Esophagus squamous epithelium (tissue), 5 donors: ENCODE data around the gene STEAP3. TPM values are rescaled to one million over a fixed set of nuclear protein-coding genes. Genes with fewer than 3 reads are reported as not detected.

Experiments used
- DNase-seq: peaks from one replicate; lab custom pipeline; 2025; lab: John Stamatoyannopoulos, UW
- H3K27ac ChIP-seq, 4 donors: fragments of 200-600 bp; sonication (generic); one replicate each; pipeline ENCODE4 v1.5.1; 2016 to 2019; ENCODE audit warnings: mild to moderate bottlenecking in 1 of 4
- H3K27me3 ChIP-seq, 4 donors: fragments of 200-600 bp; sonication (generic); 1 replicate in 3 of 4; 2 replicates in 1 of 4; pipeline versions ENCODE4 v1.5.1 to v1.6.0; 2017 to 2021; ENCODE audit warnings: antibody characterized with exemption in 1 of 4
- H3K36me3 ChIP-seq, 3 donors: fragments of 200-600 bp; sonication (generic); one replicate each; pipeline ENCODE4 v1.5.1; 2016 to 2019
- H3K4me1 ChIP-seq, 3 donors: fragments of 200-600 bp; sonication (generic); one replicate each; pipeline ENCODE4 v1.5.1; 2017 to 2019
- H3K4me3 ChIP-seq, 4 donors: fragments of 200-600 bp; sonication (generic); 1 replicate in 3 of 4; 2 replicates in 1 of 4; pipeline ENCODE4 v1.5.1; 2016 to 2019; ENCODE audit warnings: mild to moderate bottlenecking in 2 of 4, moderate library complexity in 1 of 4
- H3K9me3 ChIP-seq, 3 donors: fragments of 200-600 bp; sonication (generic); one replicate each; pipeline ENCODE4 v1.5.1; 2016 to 2019
- POLR2A ChIP-seq, 4 donors: fragments of 450-650 bp; IDR thresholded peaks; one replicate each; pipeline ENCODE4 v1.6.1; 2017; ENCODE audit warnings: antibody characterized with exemption in 4 of 4, mild to moderate bottlenecking in 4 of 4, moderate library complexity in 3 of 4
- WGBS, 2 donors: methylation state at CpG; one replicate each; pipeline ENCODE4 v1.1.5; 2018; 5-methylcytosine and 5-hydroxymethylcytosine counted together
- intact Hi-C: fragments of 100-400 bp; cut with DNase I; formaldehyde crosslinking; loops from one replicate; pipeline ENCODE4 v1.15.0; 2022
- total RNA-seq, 4 donors: library from RNA; depleted of rRNA; stranded (reverse); fragments of >200 nt; gene quantifications; one replicate each; pipeline ENCODE4 v1.1.0, GENCODE V29; 2016
- TF ChIP-seq, protein P1 (sequence below), 6 experiments: fragments of 450-650 bp in 4 of 6; fragments of 200-600 bp in 2 of 6; sonication (generic) in 2 of 6; IDR thresholded peaks; one replicate each; pipeline ENCODE4 v1.5.1; 2016 to 2019; ENCODE audit warnings: antibody characterized with exemption in 6 of 6, mild to moderate bottlenecking in 4 of 6, moderate library complexity in 4 of 6
- donor health status: DM: yes; HTN: yes; CAD: no.

Gene STEAP3
- total RNA-seq, 4 donors from 2014 or later, result 18.1 to 28.8 (median 25.7) TPM

DNA sequence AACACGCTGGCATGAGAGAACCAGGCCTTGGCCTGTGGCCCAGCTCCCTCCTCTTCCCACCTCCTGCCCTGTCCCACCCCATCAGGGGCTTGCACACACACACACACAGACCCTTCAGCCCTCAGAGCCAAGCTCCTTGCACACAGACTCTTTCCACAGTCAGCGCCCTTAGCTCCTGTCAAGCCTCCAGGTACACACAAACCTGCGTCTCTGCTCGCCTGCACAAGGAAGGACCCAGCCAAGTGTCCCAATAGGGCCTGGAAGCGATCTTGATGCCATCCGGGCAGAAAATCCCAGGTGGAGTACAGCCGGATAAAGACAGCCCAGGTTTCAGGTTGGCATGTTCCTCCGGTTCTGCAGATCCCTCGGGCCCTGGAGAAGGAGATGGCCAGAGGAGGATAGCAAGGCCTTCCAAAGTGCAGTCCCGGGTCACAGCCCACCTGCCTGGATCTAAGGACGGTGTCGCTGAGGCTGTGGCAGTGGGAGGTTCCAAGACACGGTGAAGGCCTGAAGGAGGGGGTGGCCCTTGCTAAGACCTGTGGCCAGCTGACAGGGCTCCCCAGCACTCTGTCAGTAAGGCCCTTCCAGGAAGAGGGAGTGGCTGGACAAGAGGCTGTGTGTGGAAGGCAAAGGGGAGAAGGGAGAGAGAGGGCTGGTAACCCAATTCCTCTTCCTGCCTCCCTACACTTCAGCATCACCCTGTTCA is 18.5 kb upstream of the STEAP3 start:
- TF ChIP-seq, protein P1, sequence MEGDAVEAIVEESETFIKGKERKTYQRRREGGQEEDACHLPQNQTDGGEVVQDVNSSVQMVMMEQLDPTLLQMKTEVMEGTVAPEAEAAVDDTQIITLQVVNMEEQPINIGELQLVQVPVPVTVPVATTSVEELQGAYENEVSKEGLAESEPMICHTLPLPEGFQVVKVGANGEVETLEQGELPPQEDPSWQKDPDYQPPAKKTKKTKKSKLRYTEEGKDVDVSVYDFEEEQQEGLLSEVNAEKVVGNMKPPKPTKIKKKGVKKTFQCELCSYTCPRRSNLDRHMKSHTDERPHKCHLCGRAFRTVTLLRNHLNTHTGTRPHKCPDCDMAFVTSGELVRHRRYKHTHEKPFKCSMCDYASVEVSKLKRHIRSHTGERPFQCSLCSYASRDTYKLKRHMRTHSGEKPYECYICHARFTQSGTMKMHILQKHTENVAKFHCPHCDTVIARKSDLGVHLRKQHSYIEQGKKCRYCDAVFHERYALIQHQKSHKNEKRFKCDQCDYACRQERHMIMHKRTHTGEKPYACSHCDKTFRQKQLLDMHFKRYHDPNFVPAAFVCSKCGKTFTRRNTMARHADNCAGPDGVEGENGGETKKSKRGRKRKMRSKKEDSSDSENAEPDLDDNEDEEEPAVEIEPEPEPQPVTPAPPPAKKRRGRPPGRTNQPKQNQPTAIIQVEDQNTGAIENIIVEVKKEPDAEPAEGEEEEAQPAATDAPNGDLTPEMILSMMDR (IDR thresholded peaks at IDR 0.05), result no peak
- no peak for TF ChIP-seq POLR2A (IDR thresholded peaks at IDR 0.05)
- peaks cover 0 to 9% (median 0%) of the 10 kb centered on the region in 4 donors for H3K27me3 ChIP-seq
- H3K4me3 ChIP-seq, result no peak overlapping the region
- H3K9me3 ChIP-seq, result no peaks in the 10 kb centered on the region
- 52 to 53% methylated on average over 3 to 8 of the region's 13 CpGs for WGBS, 2 donors
- no peaks in the 10 kb centered on the region for H3K36me3 ChIP-seq
- H3K4me1 ChIP-seq, result peaks cover 0 to 12% (median 4%) of the 10 kb centered on the region in 3 donors
- no peak for DNase-seq
- intact Hi-C loops, result no loop called here
- H3K27ac ChIP-seq, result no peak overlapping the region

DNA sequence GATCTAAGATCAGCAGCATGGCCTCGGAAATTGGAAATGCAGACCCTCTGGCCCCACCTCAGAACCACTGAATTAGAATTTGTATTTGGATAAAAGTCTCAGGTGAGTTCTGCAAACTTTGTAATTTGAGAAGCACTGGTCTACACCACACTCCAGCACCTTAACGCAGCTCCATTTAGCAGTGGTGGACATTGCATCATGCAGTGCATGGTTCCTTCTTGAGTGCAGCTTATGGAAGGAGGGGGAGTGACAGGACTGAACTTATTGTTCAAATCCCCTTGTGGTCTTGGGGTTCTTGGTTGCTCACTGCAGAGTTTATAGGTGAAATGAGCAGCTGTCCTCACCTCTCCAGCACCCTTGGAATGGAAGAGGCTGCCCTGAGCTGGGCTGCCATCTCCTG is 17.4 kb upstream of the STEAP3 start:
- DNase-seq, result no peak
- 77% methylated on average over 2 of the region's 2 CpGs; no CpG with 5 or more reads in 1 of the 2 donors for WGBS, 2 donors
- no peak overlapping the region for H3K4me3 ChIP-seq
- H3K36me3 ChIP-seq, result no peaks in the 10 kb centered on the region
- H3K9me3 ChIP-seq, result no peaks in the 10 kb centered on the region
- no peak overlapping the region for H3K27ac ChIP-seq
- intact Hi-C loops, result no loop called here
- peaks cover 0 to 12% (median 4%) of the 10 kb centered on the region in 3 donors for H3K4me1 ChIP-seq
- no peaks in the 10 kb centered on the region for H3K27me3 ChIP-seq
- TF ChIP-seq POLR2A (IDR thresholded peaks at IDR 0.05), result no peak
- TF ChIP-seq, protein P1 (IDR thresholded peaks at IDR 0.05), result no peak

DNA sequence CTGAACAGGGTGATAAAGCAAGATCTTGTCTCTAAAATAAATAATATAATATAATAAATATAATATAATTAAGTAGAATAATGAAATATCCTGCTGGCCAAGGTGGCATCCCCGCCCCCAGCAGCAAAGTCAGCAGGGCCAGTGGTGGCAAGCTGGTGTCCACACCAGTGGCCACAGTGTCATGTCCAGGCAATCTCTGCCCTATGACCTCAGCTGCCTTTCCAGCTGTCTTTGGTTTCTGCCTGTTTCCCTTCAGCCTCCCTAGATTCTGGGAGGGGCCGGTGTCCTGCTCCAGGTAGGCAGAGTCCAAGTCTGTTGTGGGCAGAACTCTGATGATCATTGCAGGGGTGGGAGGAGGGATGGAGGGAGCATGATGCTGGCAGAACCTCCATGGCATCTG is 16.2 kb upstream of the STEAP3 start:
- Histone ChIP-seq H3K4me3 (no peak overlapping the region), H3K27me3 (no peaks in the 10 kb centered on the region), H3K27ac (no peak overlapping the region), H3K36me3 (no peaks in the 10 kb centered on the region), H3K4me1 (peaks cover 0 to 12% (median 4%) of the 10 kb centered on the region in 3 donors), H3K9me3 (no peaks in the 10 kb centered on the region)
- DNase-seq, result no peak
- 86 to 89% methylated on average over 1 to 2 of the region's 2 CpGs for WGBS, 2 donors
- intact Hi-C loops, result no loop called here
- no peak for TF ChIP-seq POLR2A (IDR thresholded peaks at IDR 0.05)
- TF ChIP-seq, protein P1 (IDR thresholded peaks at IDR 0.05), result no peak

DNA sequence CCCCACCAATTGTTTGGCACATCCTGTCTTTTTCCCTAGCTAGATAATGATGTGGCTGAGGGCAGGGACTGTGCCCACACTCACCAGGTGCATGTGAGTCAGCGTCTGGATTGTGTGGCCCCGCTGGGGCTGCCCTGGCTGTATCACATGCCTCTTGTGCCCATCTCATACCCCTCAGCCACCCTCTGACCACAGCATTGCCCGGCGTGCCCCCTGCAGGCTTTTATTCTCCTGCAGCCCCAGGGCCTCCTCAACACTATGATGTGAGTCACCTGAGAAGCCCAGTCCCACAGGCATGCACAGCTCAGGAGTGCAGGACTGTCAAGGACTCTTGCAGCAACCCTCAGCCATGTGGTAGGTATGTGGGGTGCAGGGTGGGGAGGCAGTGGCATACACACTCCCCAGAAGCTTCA is 14.8 kb upstream of the STEAP3 start:
- 36 to 56% methylated on average over 4 of the region's 4 CpGs for WGBS, 2 donors
- no peaks in the 10 kb centered on the region for H3K27me3 ChIP-seq
- TF ChIP-seq, protein P1 (IDR thresholded peaks at IDR 0.05), result no peak
- no peak for TF ChIP-seq POLR2A (IDR thresholded peaks at IDR 0.05)
- H3K4me3 ChIP-seq, result no peak overlapping the region
- peaks cover 0 to 12% (median 4%) of the 10 kb centered on the region in 3 donors for H3K4me1 ChIP-seq
- H3K9me3 ChIP-seq, result no peaks in the 10 kb centered on the region
- intact Hi-C loops, result no loop called here
- H3K36me3 ChIP-seq, result no peaks in the 10 kb centered on the region
- DNase-seq, result no peak
- no peak overlapping the region for H3K27ac ChIP-seq

DNA sequence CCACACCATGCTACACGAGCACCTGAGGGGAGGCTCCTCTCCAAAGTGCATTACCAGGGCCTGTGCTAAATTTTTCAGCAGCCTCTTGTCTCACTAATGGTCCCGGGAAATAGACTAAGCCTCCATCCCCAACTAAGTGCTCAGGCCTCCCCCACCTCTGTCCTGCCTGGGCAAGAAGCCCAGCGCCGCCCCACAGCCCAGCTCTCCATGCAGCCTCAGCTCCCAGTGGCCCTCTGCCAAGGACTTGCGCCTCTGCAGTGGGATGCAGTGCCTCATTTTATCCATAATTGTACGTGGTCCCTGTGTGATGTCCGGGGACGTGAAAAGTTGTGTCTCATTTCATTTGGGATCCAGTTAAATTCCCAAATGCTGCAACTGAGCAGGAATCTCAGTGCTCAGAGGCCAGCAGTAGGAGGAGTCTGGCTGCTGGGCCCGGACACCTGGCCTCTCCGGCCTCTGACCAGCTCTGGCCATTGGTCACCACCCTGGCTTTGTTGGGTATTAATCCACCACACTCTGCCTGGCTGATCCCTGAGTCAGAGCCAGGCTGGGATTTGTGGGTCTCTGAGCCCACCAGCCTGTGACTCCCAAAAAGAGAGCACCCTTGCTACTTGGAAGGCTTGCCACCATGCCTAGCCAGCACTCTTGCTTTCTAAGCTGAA is 11.4 kb upstream of the STEAP3 start:
- Histone ChIP-seq H3K36me3 (no peaks in the 10 kb centered on the region), H3K9me3 (no peaks in the 10 kb centered on the region), H3K4me1 (peaks cover 0 to 6% (median 0%) of the 10 kb centered on the region in 3 donors), H3K27ac (no peak overlapping the region), H3K4me3 (no peak overlapping the region), H3K27me3 (no peaks in the 10 kb centered on the region)
- 64 to 87% methylated on average over 6 to 9 of the region's 10 CpGs for WGBS, 2 donors
- DNase-seq, result no peak
- no peak for TF ChIP-seq POLR2A (IDR thresholded peaks at IDR 0.05)
- TF ChIP-seq, protein P1 (IDR thresholded peaks at IDR 0.05), result no peak
- intact Hi-C loops, result no loop called here
